GM12878 (cell line): ENCODE results near the gene MTIF3. TPM values are rescaled to one million over a fixed set of nuclear protein-coding genes. Genes with fewer than 3 reads are reported as not detected.

Source experiments
- ATAC-seq: fragments of 200-7000 bp; cut with Tn5 transposase; 3 replicates; pipeline ENCODE4 v1.9.1; 2020; ENCODE audit warnings: mild to moderate bottlenecking, moderate library complexity
- BruUV-seq: library from RNA; stranded (reverse); fragments of 400-500 nt; replicated peaks from 2 replicates; lab custom pipeline; 2021; lab: Mats Ljungman, UMichigan
- CTCF ChIA-PET: fragments of 300-600 bp; sonication (Branson Sonifier 250); formaldehyde crosslinking; extraction: SDS; loops from one replicate; lab custom pipeline; 2021; ENCODE audit warnings: inconsistent platforms; lab: Yijun Ruan, JAX
- POLR2A ChIA-PET: fragments of 350-600 bp; formaldehyde crosslinking; extraction: SDS; loops from one replicate; lab custom pipeline; 2021; ENCODE audit warnings: inconsistent platforms; lab: Charles Lee
- RAD21 ChIA-PET: fragments of 300-600 bp; sonication (Branson Sonifier 250); formaldehyde crosslinking; loops from one replicate; lab custom pipeline; 2023; ENCODE audit warnings: antibody characterized with exemption; ENCODE audit not compliant: unreplicated experiment; lab: Charles Lee
- SMC1A ChIA-PET: fragments of 300-600 bp; sonication (Branson Sonifier 250); formaldehyde crosslinking; loops from one replicate; lab custom pipeline; 2023; ENCODE audit not compliant: unreplicated experiment, uncharacterized antibody; lab: Charles Lee
- DNase-seq: peaks from one replicate; pipeline ENCODE4 v3.0.0-alpha.2; 2011; ENCODE audit warnings: low read depth, low spot score
- FAIRE-seq: peaks from 3 replicates; lab custom pipeline; 2011; peaks lifted over from hg19 to GRCh38; lab: Jason Lieb, UNC
- H2AFZ ChIP-seq: 2 replicates; pipeline ENCODE4 v1.6.0; 2011; ENCODE audit warnings: low read depth, low read length, control low read depth; ENCODE audit not compliant: control insufficient read depth
- H3K27ac ChIP-seq: 2 replicates; pipeline ENCODE4 v1.5.1; 2011; ENCODE audit warnings: control low read depth; ENCODE audit not compliant: control insufficient read depth, insufficient read depth
- H3K27me3 ChIP-seq, 2 experiments: replicated peaks in 1 of 2; 2 replicates each; pipeline versions ENCODE4 v1.6.0 to v1.6.1; 2011; ENCODE audit warnings: low read length in 1 of 2; ENCODE audit not compliant: control insufficient read depth in 2 of 2, insufficient read depth in 2 of 2
- H3K36me3 ChIP-seq, 2 experiments: 2 replicates each; pipeline ENCODE4 v1.5.1; 2011; ENCODE audit warnings: low read length in 1 of 2; ENCODE audit not compliant: control insufficient read depth in 2 of 2, insufficient read depth in 2 of 2
- H3K4me1 ChIP-seq: 2 replicates; pipeline ENCODE4 v1.6.1; 2011; ENCODE audit warnings: mild to moderate bottlenecking, low read length, moderate library complexity, mixed read lengths; ENCODE audit not compliant: control insufficient read depth, insufficient read depth
- H3K4me2 ChIP-seq: 2 replicates; pipeline ENCODE4 v1.6.0; 2011; ENCODE audit warnings: control low read depth; ENCODE audit not compliant: control insufficient read depth, insufficient read depth
- H3K4me3 ChIP-seq: fragments of 200-600 bp; sonication (generic); 2 replicates; pipeline ENCODE4 v1.5.1; 2016
- H3K79me2 ChIP-seq: 2 replicates; pipeline ENCODE4 v1.6.0; 2011; ENCODE audit warnings: low read length; ENCODE audit not compliant: control insufficient read depth, insufficient read depth
- H3K9ac ChIP-seq: 2 replicates; pipeline ENCODE4 v1.8.0; 2011; ENCODE audit warnings: low read length, control low read depth, mixed read lengths; ENCODE audit not compliant: control insufficient read depth, insufficient read depth
- H3K9me3 ChIP-seq: replicated peaks from 3 replicates; pipeline ENCODE4 v1.5.1; 2011; ENCODE audit warnings: mild to moderate bottlenecking, low read length; ENCODE audit not compliant: control insufficient read depth, insufficient read depth
- H4K20me1 ChIP-seq: 2 replicates; pipeline ENCODE4 v1.6.0; 2011; ENCODE audit not compliant: control insufficient read depth, insufficient read depth
- CREM ChIP-seq: IDR thresholded peaks from 2 replicates; pipeline ENCODE4 v1.6.1; 2014; ENCODE audit warnings: antibody characterized with exemption, low read depth
- GATAD2B ChIP-seq: fragments of 450-650 bp; conservative IDR thresholded peaks from 2 replicates; pipeline ENCODE4 v1.6.1; 2017; ENCODE audit warnings: low read depth, mild to moderate bottlenecking, moderate library complexity
- IRF4 ChIP-seq: IDR thresholded peaks from 2 replicates; pipeline ENCODE4 v1.6.1; 2011; ENCODE audit warnings: low read depth, low read length
- RAD21 ChIP-seq: IDR thresholded peaks from 2 replicates; pipeline ENCODE4 v1.6.1; 2011; ENCODE audit warnings: mild to moderate bottlenecking, low read depth, low read length, moderate library complexity; ENCODE audit not compliant: insufficient read depth
- SMC3 ChIP-seq: IDR thresholded peaks from 2 replicates; pipeline ENCODE4 v1.6.1; 2011; ENCODE audit warnings: low read length, improper control_type of control experiment, borderline replicate concordance
- ZNF24 ChIP-seq: fragments of 450-650 bp; IDR thresholded peaks from 2 replicates; pipeline ENCODE4 v1.6.1; 2017; ENCODE audit warnings: antibody characterized with exemption, mild to moderate bottlenecking
- WGBS: methylation state at CpG from one replicate; pipeline ENCODE4 v1.1.6; 2016; ENCODE audit warnings: low lambda C conversion rate; ENCODE audit not compliant: insufficient replicate concordance, insufficient coverage; ENCODE audit errors: missing lambda C conversion rate; 5-methylcytosine and 5-hydroxymethylcytosine counted together
- in situ Hi-C: fragments of 300-500 bp; cut with MboI; formaldehyde crosslinking; loops from 9 replicates; pipeline ENCODE4 v1.14.3; 2018; ENCODE audit warnings: mixed read lengths
- intact Hi-C: fragments of 100-400 bp; cut with micrococcal nuclease; formaldehyde crosslinking; loops from one replicate; pipeline ENCODE4 v1.14.2; 2022; ENCODE audit not compliant: unreplicated experiment
- polyA plus RNA-seq, 11 experiments: library from polyadenylated mRNA; depleted of rRNA in 4 of 11; unstranded in 6 of 11; stranded (reverse) in 5 of 11; fragments of >200 nt; fragmentation: Nextera tagmentation in 4 of 11; fragmentation: Illumina TruSeq in 1 of 11; extraction: Ambion mirVana in 4 of 11; extraction: Trizol in 1 of 11; gene quantifications; 1 replicate in 1 of 11; 2 replicates in 10 of 11; pipeline versions ENCODE4 v1.2.1 to v1.2.3, GENCODE V29; 2011 to 2016; ENCODE audit warnings: inconsistent platforms in 2 of 11, missing spikeins in 2 of 11, low read depth in 1 of 11
- total RNA-seq, 4 experiments: library from RNA; depleted of rRNA in 3 of 4; stranded (reverse); fragments of >200 nt in 3 of 4; fragmentation: Illumina TruSeq in 1 of 4; extraction: Trizol in 1 of 4; gene quantifications; 2 replicates each; pipeline versions ENCODE4 v1.2.1 to v1.2.3, GENCODE V29; 2013 to 2021
- TF ChIP-seq, protein P1 (sequence below), 3 experiments: IDR thresholded peaks in 2 of 3; conservative IDR thresholded peaks in 1 of 3; 2 replicates each; pipeline ENCODE4 v1.5.1; 2011; ENCODE audit warnings: low read depth in 3 of 3, low read length in 3 of 3, mild to moderate bottlenecking in 3 of 3, control low read depth in 2 of 3, moderate library complexity in 2 of 3, inconsistent platforms in 1 of 3, mixed read lengths in 1 of 3; ENCODE audit not compliant: control insufficient read depth in 2 of 3, insufficient read depth in 1 of 3; ENCODE audit errors: extremely low read depth in 1 of 3

Gene MTIF3
- total and polyA plus RNA-seq, 10 of the 15 experiments (the other 5 are each of a cell fraction or from before 2014, with no cell fraction given) = 22.4 to 73.9 (median 49.7) TPM

DNA sequence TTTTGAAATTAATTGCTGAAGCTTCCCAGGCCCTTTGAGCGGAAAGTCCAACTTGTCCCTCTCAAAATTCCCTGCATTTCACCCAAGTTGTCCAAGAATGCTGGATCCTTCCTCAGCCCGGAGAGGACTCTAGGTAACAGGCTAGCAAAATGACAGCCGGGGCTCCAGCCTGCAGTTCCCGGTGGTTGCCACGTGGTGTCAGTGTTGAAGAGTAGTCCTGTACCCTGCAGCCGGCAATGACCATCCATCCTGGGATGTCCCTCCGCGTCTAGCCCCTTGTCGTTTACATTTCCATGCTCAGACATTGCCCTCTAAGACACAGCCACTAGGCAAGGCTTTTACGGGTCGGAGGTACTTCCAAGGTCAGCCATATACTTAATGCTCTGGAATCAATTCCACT is 31.4 kb upstream of the MTIF3 start:
- CTCF ChIA-PET = interaction anchor here (0.7 to 1.5 kb wide), 2 partner anchors 135 to 345 kb away, joined by 3 to 5 read pairs; no protein-coding TSS in a partner anchor
- FAIRE-seq = no peak
- Histone ChIP-seq H3K9ac (no peak overlapping the region), H3K79me2 (no peaks in the 10 kb centered on the region), H3K4me2 (no peak overlapping the region)
- TF ChIP-seq RAD21 = peak; percentile 27; the same call in 1 of the 2 replicates
- no peak for TF ChIP-seq GATAD2B
- TF ChIP-seq ZNF24 = no peak
- TF ChIP-seq IRF4 = no peak
- TF ChIP-seq, protein P1, sequence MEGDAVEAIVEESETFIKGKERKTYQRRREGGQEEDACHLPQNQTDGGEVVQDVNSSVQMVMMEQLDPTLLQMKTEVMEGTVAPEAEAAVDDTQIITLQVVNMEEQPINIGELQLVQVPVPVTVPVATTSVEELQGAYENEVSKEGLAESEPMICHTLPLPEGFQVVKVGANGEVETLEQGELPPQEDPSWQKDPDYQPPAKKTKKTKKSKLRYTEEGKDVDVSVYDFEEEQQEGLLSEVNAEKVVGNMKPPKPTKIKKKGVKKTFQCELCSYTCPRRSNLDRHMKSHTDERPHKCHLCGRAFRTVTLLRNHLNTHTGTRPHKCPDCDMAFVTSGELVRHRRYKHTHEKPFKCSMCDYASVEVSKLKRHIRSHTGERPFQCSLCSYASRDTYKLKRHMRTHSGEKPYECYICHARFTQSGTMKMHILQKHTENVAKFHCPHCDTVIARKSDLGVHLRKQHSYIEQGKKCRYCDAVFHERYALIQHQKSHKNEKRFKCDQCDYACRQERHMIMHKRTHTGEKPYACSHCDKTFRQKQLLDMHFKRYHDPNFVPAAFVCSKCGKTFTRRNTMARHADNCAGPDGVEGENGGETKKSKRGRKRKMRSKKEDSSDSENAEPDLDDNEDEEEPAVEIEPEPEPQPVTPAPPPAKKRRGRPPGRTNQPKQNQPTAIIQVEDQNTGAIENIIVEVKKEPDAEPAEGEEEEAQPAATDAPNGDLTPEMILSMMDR (IDR thresholded peaks at IDR 0.05 in 2 of 3, conservative IDR thresholded peaks at IDR 0.05 in 1 of 3; ENCODE audit: control insufficient read depth in 2 of 3, extremely low read depth in 1 of 3, insufficient read depth in 1 of 3, low read depth in 3 of 3, low read length in 3 of 3) = peak; percentile 19 to 53 (median 51); a peak in 3 of 6 replicates
- TF ChIP-seq SMC3 = peak; percentile 20; the same call in 1 of the 2 replicates
- TF ChIP-seq CREM = no peak
- TF ChIP-seq, all 136 proteins: peak for 3
- Histone ChIP-seq H3K27ac (no peak overlapping the region), H3K9me3 (peaks cover 10% of the 10 kb centered on the region; the same call in 2 of the 3 replicates), H3K4me3 (no peak overlapping the region), H4K20me1 (no peaks in the 10 kb centered on the region), H3K36me3 (no peaks in the 10 kb centered on the region), H3K4me1 (peaks cover 35% of the 10 kb centered on the region), H3K27me3 (no peaks in the 10 kb centered on the region), H2AFZ (no peak overlapping the region)
- BruUV-seq = no TSS peak
- WGBS = 81% methylated on average over 11 of the region's 11 CpGs
- ChIA-PET SMC1A (no interaction called here), RAD21 (no interaction called here), POLR2A (no interaction called here)
- DNase-seq (no peak), ATAC-seq (no peak)
- intact Hi-C loops = no loop called here
- in situ Hi-C loops = no loop called here
